Endothelial cell of umbilical vein (primary cell): ENCODE results near the gene TMEM120A. TPM values are rescaled to one million over a fixed set of nuclear protein-coding genes. Genes with fewer than 3 reads are reported as not detected.

Experiments used
- BruUV-seq: library from RNA; stranded (reverse); fragments of 400-500 nt; replicated peaks from 2 replicates; lab custom pipeline; 2021; lab: Mats Ljungman, UMichigan
- CTCF ChIA-PET: fragments of 300-600, 350-600 bp; sonication (Branson Sonifier 250); formaldehyde crosslinking; loops from one replicate; lab custom pipeline; 2021; ENCODE audit warnings: antibody characterized with exemption, inconsistent platforms; lab: Charles Lee
- POLR2A ChIA-PET: fragments of 300-600, 350-600 bp; sonication (Branson Sonifier 250); formaldehyde crosslinking; loops from one replicate; lab custom pipeline; 2021; ENCODE audit warnings: antibody characterized with exemption, inconsistent platforms; lab: Charles Lee
- DNase-seq: peaks from one replicate; pipeline ENCODE4 v3.0.0-alpha.2; 2011; ENCODE audit warnings: low read depth, low spot score
- FAIRE-seq: peaks from 2 replicates; lab custom pipeline; 2011; peaks lifted over from hg19 to GRCh38; lab: Jason Lieb, UNC
- H2AFZ ChIP-seq: 2 replicates; pipeline ENCODE4 v1.6.0; 2012; ENCODE audit warnings: low read depth, low read length, control low read depth, inconsistent platforms
- H3K27ac ChIP-seq: 2 replicates; pipeline ENCODE4 v1.5.1; 2011; ENCODE audit warnings: low read depth, mild to moderate bottlenecking, control low read depth, low read length, moderate library complexity; ENCODE audit not compliant: insufficient read depth
- H3K27me3 ChIP-seq, 2 experiments: 2 replicates each; pipeline versions ENCODE4 v1.6.0 to v1.6.1; 2011; ENCODE audit warnings: low read length in 2 of 2, mixed read lengths in 1 of 2; ENCODE audit not compliant: control insufficient read depth in 2 of 2, insufficient read depth in 2 of 2
- H3K36me3 ChIP-seq, 2 experiments: 2 replicates in 1 of 2; 3 replicates in 1 of 2; pipeline ENCODE4 v1.5.1; 2011; ENCODE audit warnings: low read length in 2 of 2, mild to moderate bottlenecking in 1 of 2, moderate library complexity in 1 of 2; ENCODE audit not compliant: control insufficient read depth in 2 of 2, insufficient read depth in 2 of 2; ENCODE audit errors: extremely low read depth in 1 of 2
- H3K4me1 ChIP-seq: 3 replicates; pipeline ENCODE4 v1.5.1; 2011; ENCODE audit warnings: mild to moderate bottlenecking, low read length; ENCODE audit not compliant: control insufficient read depth, insufficient read depth; ENCODE audit errors: extremely low read depth
- H3K4me2 ChIP-seq: 2 replicates; pipeline ENCODE4 v1.6.1; 2011; ENCODE audit warnings: low read length, control low read depth, mixed read lengths; ENCODE audit not compliant: insufficient read depth
- H3K4me3 ChIP-seq, 3 experiments: fragments of 200-600 bp in 1 of 3; sonication (generic), shearing (Covaris generic) in 1 of 3; replicated peaks in 1 of 3; 2 replicates each; pipeline ENCODE4 v1.5.1; 2011 to 2016; ENCODE audit warnings: control low read depth in 3 of 3, low read length in 3 of 3, mild to moderate bottlenecking in 2 of 3, inconsistent platforms in 1 of 3, low read depth in 1 of 3, moderate library complexity in 1 of 3; ENCODE audit not compliant: insufficient read depth in 1 of 3
- H3K79me2 ChIP-seq: 2 replicates; pipeline ENCODE4 v1.6.0; 2012; ENCODE audit warnings: low read length, inconsistent platforms; ENCODE audit not compliant: control insufficient read depth, insufficient read depth
- H3K9ac ChIP-seq: replicated peaks from 2 replicates; pipeline ENCODE3; 2011; ENCODE audit warnings: low read length, control low read depth; ENCODE audit not compliant: insufficient read depth; ENCODE audit errors: extremely low read depth
- H3K9me1 ChIP-seq: replicated peaks from 3 replicates; pipeline ENCODE4 v1.6.0; 2011; ENCODE audit warnings: mild to moderate bottlenecking, low read length; ENCODE audit not compliant: control insufficient read depth, insufficient read depth; ENCODE audit errors: extremely low read depth
- H3K9me3 ChIP-seq: replicated peaks from 2 replicates; pipeline ENCODE4 v1.5.1; 2012; ENCODE audit warnings: low read length, inconsistent platforms; ENCODE audit not compliant: control insufficient read depth, insufficient read depth
- H4K20me1 ChIP-seq: replicated peaks from 2 replicates; pipeline ENCODE3; 2011; ENCODE audit warnings: mild to moderate bottlenecking, low read length; ENCODE audit not compliant: control insufficient read depth, insufficient read depth; ENCODE audit errors: extremely low read depth
- CTCF ChIP-seq, 2 donors: IDR thresholded peaks; 1 replicate in 1 of 2; 2 replicates in 1 of 2; pipeline ENCODE4 v1.5.1; 2011; ENCODE audit warnings: low read length in 2 of 2, mild to moderate bottlenecking in 2 of 2, moderate library complexity in 2 of 2, control low read depth in 1 of 2, inconsistent platforms in 1 of 2, low read depth in 1 of 2; ENCODE audit not compliant: insufficient read depth in 1 of 2; ENCODE audit errors: extremely low read depth in 1 of 2
- EZH2 ChIP-seq: IDR thresholded peaks from 2 replicates; pipeline ENCODE4 v1.6.1; 2012; ENCODE audit warnings: borderline replicate concordance, low read depth, mild to moderate bottlenecking, moderate library complexity, low read length, inconsistent platforms; ENCODE audit not compliant: severe bottlenecking
- FOS ChIP-seq: IDR thresholded peaks from 2 replicates; pipeline ENCODE4 v1.6.1; 2011; ENCODE audit warnings: mild to moderate bottlenecking, low read length, moderate library complexity, borderline replicate concordance; ENCODE audit not compliant: insufficient read depth
- GATA2 ChIP-seq: IDR thresholded peaks from 2 replicates; pipeline ENCODE4 v1.7.0; 2011; ENCODE audit warnings: low read depth, mild to moderate bottlenecking, moderate library complexity, mixed read lengths, low read length; ENCODE audit not compliant: insufficient read length, insufficient read depth
- JUN ChIP-seq: IDR thresholded peaks from 2 replicates; pipeline ENCODE4 v1.6.1; 2011; ENCODE audit warnings: borderline replicate concordance, low read depth; ENCODE audit not compliant: insufficient read length, insufficient read depth
- MAX ChIP-seq: IDR thresholded peaks from 2 replicates; pipeline ENCODE4 v1.6.1; 2011; ENCODE audit not compliant: insufficient read depth, insufficient read length
- MYC ChIP-seq: IDR thresholded peaks from one replicate; pipeline ENCODE4 v1.6.1; 2011; ENCODE audit warnings: mild to moderate bottlenecking, low read depth, low read length
- POLR2A ChIP-seq: IDR thresholded peaks from 2 replicates; pipeline ENCODE4 v1.6.1; 2012; ENCODE audit warnings: low read depth, mild to moderate bottlenecking, control low read depth, low read length
- POLR2AphosphoS5 ChIP-seq: IDR thresholded peaks from 2 replicates; pipeline ENCODE4 v1.6.1; 2012; ENCODE audit warnings: low read depth, mild to moderate bottlenecking, control low read depth, low read length, moderate library complexity; ENCODE audit not compliant: insufficient read depth
- dilution Hi-C: fragments of 300-500 bp; cut with MboI; formaldehyde crosslinking; loops from one replicate; pipeline ENCODE4 v1.15.0; 2019; ENCODE audit warnings: low sequenced_read_pairs; ENCODE audit not compliant: extremely low pct_ligation_motif_present
- intact Hi-C: fragments of 100-400 bp; cut with micrococcal nuclease; formaldehyde crosslinking; loops from one replicate; pipeline ENCODE4 v1.10.0; 2022
- polyA plus RNA-seq, 4 experiments: library from polyadenylated mRNA; depleted of rRNA in 3 of 4; stranded (reverse) in 3 of 4; unstranded in 1 of 4; fragments of >200 nt; gene quantifications; 2 replicates each; pipeline versions ENCODE4 v1.2.1 to v1.2.3, GENCODE V29; 2011 to 2012; ENCODE audit warnings: missing spikeins in 1 of 4
- total RNA-seq: library from RNA; stranded (reverse); gene quantifications from 2 replicates; pipeline ENCODE4 v1.2.3, GENCODE V29; 2021

The TMEM120A gene
- total and polyA plus RNA-seq, 2 donors (not counting 3 experiments of a cell fraction or from before 2014, with no cell fraction given), result 38.6 to 133 TPM

- intact Hi-C loops, result no loop called here
- DNase-seq (no peak), FAIRE-seq (no peak)
- H3K9ac ChIP-seq, result no peak overlapping the region
- H3K9me3 ChIP-seq, result no peaks in the 10 kb centered on the region
- no peaks in the 10 kb centered on the region for H3K27me3 ChIP-seq
- H4K20me1 ChIP-seq, result no peaks in the 10 kb centered on the region
- peaks cover 0 to 18% of the 10 kb centered on the region in 2 experiments for H3K36me3 ChIP-seq
- H3K9me1 ChIP-seq, result no peaks in the 10 kb centered on the region
- no peaks in the 10 kb centered on the region for H3K4me1 ChIP-seq
- no peak overlapping the region for H3K27ac ChIP-seq
- no peak overlapping the region for H3K4me3 ChIP-seq
- H2AFZ ChIP-seq, result no peak overlapping the region
- dilution Hi-C loops, result no loop called here
- ChIA-PET CTCF (no interaction called here), POLR2A (no interaction called here)
- no TSS peak for BruUV-seq
- TF ChIP-seq MYC, result no peak
- no peak for TF ChIP-seq POLR2AphosphoS5
- no peak for TF ChIP-seq CTCF (IDR thresholded peaks at IDR 0.05; ENCODE audit: extremely low read depth in 1 of 2, insufficient read depth in 1 of 2, low read depth in 1 of 2, low read length in 2 of 2)
- TF ChIP-seq FOS, result no peak
- TF ChIP-seq JUN, result no peak
- TF ChIP-seq MAX, result no peak
- TF ChIP-seq GATA2, result no peak
- no peak for TF ChIP-seq POLR2A
- TF ChIP-seq EZH2, result no peak
- no peaks in the 10 kb centered on the region for H3K79me2 ChIP-seq
- no peak overlapping the region for H3K4me2 ChIP-seq
Observed at GRCh38 chr7:75977743-75978142, 16.7 kb downstream of the TMEM120A start.
